HG03460 (cell line): ENCODE data around the gene PGC.

ENCODE experiments used
- ATAC-seq: cut with Tn5 transposase; IDR thresholded peaks from one replicate; pipeline ENCODE4 v1.9.1; 2021; ENCODE audit not compliant: unreplicated experiment

Gene PGC

DNA sequence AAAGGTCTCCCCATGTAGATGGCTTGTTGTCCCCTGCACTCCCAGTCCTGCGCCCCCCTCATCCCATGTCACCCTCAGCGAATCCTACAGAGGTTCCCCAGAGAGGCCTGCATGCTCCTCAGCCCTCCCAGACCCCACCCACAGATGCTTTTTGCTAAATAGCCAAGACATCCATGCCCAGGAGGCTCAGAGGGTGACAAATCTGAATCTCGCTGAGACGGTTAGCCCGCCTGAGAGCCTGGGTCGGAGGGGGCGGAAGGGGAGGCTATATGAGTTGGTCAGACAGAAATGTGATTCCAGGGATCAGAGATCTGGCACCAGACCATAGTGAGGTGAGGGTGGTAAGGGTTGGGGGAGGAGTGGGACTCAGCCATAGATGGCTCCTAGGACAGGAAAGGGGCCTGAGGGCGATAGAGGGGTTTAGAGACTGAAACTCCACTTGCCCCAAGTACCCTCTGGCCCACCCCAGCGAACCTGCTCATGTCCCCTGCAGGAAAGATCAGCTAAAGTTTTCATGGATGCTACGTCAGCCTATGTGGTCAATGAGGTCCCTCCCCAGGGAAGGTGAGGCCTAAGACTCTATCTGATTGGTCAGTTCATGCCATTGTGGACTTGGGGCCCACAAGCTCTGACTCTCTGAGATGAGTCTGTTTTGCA lies 45.0 kb downstream of the PGC start:
- no peak for ATAC-seq

DNA sequence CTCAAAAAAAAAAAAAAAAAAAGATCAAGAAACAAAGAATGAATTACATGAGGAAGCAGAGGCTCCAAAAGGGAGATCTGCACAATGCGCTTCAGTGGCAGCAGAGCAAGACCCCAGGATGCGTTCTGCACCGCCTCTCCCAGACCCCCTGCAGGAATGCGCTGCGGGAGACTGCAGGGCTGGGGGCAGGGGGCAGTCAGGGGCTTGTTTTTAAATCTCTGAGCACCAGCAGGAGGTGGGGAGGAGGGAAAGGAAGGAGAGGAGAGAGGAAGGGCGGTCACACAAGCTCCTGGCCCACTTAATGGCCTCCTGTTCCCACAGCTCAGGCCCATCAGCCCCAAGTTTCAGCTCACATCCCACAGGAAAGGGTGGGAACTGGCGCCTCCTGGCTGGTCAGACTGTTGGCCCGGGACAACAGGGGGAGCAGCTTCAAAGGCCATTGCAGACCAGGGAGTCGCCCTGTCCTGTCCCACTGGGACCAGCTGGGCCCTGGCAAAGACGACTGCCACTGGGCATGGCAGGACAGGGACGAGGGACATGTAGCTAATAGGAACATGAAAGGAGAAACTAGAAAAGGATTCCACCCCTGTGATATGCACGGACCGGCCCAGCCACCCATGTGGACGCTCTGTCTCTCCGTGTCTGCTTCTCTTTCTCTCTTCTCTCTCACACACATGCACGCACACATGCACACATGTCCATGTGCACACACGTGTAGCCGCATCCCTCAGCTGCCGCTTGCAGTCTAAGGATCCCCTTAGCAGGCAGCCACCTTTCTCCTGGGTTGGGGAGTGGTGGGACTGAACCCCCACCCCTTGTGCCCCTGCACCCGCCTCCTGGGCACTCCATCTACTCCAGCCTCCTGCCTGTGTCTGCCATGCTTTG lies 46.5 kb downstream of the PGC start:
- no peak for ATAC-seq

DNA sequence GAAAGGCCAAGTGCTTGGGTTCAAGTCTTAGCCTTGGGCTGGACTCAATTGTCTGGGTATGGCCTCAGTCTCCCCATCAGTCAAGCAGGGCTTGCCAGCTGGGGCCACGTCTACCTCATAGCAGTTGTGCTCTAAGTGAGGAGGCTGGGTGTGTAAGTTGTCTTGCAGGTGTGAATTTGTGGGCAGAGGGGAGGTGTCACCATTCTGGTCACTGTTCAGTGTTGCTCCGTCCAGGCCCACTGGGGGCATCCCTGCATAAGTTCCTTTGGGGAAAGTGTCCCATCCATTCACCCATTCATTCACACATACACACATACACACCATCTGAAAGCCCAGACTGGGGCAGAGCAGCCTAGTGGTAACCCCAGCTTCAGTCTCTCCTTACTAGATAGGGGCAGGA lies 48.1 kb downstream of the PGC start:
- no peak for ATAC-seq

DNA sequence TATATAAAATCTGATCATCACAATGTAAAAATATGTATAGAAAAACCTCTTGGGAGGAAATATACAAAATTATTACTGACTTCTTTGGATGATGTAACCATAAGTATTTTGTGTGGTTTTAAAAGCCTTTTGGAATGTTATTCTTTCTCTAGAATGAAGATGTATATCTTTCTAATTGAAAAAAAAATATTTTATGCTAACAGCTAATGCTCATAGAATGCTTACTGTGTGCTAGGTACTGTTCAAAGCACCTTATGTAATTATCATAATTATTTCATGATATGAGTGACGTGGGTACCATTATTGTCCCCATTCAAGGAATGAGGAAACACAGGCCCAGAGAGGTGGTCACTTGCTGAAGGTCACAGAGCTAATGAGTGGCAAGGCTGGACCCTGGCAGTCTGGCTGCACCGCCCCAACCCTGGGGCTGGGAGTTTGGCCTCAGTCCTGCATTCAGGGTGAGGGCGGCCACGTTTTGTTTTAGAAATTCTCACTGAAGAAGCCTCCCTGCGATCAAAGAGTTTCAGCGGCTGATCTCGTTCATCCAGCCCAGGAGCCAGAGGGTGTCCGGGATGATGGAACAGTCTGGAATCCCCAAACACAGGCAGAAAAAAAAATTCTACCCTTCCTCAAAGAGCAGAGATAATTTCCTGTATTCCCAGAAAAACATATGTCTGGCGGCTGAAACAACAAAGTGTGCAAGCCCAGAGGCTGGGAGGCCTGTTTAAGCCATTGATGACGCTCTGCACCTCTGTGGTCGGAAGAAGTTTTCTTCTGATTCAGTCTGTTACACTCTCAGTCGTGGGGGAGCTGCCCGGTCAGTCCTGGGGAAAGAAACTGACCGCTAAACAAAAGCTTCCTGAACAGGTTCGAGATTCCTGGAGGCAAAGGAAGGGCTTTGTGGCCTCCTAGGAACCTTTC lies 49.1 kb downstream of the PGC start:
- ATAC-seq, result no peak

DNA sequence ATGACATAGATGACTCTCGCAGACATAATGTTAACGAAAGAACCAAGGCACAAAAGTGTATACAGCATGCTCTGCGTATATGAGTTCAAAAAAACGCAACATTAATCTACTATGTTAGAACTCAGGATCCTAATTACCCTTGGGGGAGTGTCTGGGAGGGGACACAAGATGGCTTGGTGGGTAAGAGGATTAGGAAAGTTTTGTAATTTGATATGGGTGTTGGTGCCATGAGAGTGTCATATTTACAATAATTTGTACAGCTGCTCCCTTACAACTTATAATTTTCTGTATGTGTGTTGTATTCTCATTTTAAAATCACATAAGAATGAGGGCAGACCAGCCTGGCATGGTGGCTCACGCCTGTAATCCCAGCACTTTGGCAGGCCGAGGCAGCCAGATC lies 50.4 kb downstream of the PGC start:
- ATAC-seq, result no peak

DNA sequence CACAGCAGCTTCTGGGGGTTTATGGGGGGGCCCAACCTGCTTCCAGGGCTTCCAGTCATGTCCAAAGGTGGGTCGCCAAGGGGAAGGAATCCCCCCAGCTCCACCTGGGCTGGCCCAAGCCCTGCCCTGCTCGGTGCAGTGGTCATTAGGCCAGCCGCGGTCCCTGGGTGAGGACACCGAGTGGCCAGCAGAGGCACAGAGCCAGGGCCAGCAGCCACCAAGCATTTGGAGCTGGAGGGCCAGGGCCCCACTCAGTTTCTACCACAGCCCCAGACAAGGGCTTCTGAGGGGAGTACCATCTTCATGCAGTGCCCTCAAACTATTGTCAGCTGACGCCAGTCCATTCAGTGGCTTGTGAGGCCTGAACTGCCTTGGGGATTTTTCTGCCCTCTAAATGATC lies 51.4 kb downstream of the PGC start:
- ATAC-seq, result no peak

DNA sequence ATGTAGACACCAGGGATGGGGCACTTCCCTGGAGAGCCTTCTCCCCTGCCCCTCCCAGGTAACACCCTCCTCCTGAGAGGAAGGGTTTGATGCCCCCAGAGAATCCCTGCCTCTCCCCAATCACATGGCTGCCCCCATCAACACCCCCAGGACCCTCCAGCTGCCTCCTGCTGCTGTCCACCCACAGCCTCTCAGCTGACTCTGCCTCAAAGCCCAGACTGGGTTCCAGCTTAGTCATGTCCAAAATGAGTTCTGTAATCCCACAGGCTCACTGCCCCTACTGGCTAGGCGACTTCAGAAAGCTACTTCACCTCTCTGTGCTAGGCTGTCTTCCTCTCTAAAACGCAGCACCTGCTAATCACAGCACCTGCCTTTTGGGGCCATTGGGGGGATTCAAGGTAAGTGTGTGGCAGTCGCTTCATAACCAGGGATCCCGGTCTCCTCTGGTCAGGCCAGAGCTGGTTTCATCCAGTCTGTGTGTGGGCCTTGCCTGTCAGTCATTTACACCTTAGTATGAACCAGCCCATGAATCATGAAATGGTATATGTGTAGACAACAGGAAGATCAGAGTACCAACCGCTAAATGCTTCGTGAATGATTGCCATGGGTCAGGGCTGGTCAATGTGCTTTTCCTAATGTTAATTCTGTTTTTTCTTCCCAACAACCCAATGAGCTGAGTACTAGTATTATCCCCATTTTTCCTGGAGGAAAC lies 52.2 kb downstream of the PGC start:
- no peak for ATAC-seq

DNA sequence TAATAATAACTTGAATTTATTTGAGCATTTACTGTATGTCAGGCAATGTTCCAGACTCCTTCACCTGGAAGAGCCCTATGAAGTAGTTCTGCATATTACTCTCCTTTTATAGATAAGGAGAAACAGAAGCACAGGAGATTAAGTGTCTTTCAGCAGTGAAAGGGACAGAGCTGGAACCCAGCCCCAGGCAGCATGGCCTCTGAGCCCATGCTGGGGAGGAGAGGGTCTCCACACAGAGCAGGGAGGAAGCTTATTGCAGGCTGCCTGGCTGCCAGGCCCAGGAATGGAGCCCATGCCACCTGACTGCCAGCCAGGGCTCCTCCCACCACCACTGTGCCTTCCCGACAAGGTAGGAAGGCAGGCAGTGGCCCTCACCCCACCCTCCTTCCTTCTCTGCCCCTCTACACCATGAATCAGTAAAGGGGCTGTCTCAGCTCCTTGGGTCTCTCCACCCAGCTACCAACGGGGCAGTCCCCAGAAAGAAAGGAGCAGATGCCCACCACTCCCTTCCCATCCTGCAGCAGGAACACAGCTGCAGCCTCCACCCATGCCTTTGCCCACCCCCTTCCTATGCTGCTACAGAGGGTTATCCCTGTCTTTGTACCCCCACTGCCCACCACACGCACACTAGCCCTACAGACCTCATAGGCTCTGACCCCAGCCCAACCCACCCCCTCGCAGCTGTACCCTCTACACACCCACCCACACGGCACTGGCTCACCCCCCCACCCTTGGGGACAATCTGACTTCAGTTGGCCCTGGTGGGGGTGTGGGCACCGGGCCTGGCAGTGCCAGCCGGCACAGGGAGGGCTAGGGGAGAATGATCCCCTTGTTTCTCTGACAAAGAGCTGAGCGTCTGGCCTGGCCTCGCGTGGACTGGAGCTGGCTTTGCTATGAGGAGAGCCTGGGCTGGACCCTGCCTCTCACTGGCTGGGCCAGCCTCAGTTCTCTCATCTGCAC lies 53.6 kb downstream of the PGC start:
- ATAC-seq, result no peak

DNA sequence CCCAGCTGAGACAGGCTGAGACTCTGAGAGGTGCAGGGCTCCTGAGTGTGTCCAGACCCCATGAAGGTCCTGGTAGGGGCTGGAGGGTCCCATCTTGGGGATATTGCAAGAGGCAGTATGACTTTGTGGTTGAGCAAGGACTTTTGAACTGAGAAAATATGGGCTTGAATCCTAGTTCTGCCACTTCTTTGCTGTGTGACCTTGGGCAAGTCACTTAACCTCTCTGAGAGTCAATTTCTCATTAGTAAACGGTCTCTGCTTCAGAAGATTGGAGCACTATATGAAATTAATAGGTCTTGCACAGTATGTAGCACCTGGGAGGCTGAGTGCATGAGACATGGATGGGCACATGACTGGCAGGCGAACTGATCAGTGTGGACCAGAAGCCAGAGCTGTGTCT lies 54.5 kb downstream of the PGC start:
- ATAC-seq, result no peak

DNA sequence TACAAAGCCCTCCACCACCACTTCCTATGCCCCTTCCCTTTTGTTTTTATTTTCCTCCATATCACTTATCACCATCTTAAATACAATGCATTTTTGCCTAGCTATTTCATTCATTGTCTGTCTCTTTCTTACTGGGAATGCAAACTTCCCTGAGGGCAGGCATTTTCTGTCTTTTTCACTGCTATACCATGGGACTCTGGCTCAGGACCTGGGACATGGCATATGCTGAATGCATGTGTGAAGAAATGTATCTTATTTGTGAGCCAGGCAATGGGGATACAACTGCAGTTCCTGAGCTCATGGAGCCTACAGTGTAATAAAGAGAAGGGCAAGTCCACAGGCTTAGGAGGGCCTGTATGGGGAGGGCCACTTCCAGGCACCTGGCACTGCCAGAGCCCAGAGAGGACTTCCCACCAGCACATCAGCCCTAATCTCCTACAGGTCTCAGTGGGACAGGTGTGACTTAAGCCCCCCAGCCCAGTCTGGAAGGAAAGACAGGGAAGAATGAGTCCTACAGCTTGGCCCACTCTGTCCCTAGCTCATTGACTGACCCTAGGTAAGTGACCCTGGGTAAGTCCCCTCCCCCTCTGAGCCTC lies 55.0 kb downstream of the PGC start:
- ATAC-seq, result no peak

DNA sequence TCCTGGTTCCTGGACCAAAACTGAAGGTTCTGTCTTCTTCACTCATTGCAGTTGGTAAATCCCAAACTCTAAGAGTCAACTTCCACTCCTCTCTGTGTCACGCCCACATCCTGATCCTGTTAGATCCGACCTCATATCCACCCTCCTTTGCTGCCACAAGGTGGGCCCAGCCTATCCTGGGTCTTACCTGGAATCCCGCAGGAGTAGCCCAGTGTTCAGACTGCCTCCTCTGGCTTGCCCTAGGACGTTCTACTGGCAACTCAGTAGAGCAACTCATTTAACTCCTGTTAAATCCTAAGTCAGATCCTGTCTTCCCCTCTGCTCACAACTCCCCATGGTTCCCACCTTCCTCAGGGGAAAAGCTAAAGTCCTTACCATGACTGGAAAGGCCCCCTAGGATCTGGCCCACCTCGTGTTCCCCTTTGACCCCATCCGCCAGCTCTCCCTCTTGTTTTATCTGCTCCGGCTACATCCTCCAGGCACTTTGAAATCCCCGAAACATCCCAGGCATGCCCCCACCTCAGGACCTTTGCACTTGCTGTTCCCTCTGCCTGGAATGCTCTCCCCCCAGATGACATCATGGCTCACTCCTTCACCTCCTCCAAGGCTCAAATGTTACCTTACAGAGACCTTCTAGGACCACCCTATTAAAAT lies 55.6 kb downstream of the PGC start:
- ATAC-seq, result no peak

DNA sequence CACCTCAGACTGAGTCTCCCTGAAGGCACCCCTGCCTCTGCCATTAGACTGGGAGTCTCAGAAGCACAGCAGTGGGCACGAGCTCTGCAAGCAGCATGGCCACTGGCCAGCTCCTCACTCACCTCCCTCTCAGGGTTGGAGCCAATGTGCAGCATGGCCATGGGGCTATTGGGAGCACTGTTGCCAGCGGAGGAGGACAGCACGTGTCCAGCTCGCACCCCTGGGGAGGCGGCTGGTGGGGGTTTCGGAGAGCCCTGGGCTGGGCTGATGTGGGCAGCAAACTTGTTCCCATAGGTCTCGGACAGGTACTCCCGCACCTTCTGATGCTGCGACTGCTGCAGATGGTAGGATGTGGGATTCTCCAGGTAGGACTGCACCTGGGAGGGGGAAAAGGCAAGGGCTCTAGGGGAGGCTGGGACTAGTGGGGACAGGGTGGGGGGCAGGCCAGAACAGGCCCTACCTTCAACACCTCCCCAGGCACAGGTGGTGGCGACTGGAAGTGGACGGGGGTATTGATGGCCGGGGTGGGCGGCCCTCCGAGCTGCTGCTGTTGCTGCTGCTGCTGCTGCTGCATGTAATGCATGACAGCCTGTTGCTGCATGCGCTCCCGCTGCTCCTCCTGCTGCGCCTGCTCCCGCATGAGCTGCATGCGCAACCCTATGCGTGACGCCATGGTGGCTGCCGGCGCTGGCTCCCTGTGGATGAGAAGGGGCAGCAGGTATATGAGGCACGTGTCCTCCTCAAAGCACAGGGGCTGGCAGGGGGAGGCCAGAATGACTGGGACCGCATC lies 56.5 kb downstream of the PGC start:
- no peak for ATAC-seq

DNA sequence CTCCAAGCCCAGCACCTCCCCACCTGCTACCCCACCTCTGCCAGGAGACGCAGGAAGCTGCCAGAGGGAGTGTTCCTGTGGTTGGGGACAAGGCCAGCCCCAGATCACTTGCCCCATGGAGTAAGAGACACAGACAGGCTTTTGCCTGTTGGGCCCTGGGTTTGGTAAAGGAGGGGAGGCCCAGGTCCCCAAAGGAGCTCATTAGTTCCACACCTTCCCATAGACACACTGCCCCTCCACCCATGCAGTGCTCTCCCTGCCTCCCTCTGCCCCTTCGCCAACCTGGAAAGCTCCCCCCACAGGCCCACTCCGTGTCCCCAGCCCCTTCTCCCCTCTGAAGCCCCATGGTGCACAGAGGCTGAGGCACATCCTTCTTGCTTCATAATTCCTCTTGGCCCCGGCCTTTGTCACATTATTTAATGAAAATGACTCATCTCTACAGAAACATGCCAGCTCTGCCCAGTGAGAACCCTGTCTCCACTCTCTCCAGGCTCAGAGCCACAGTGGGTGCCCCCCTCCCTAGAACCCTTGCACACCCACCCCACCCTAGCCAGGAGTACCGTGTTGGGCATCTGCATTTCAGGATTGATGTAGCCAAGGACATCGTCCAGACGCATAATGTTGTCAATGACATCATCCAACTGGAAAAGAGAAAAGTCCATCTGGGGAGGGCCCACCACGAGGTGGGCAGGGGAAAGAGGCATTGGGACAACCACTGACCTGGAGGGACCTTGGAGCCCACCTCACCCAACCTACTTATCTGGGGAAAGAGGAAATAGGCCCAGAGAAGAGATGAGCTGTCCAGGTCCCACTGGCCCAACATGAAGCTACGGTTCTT lies 57.8 kb downstream of the PGC start:
- ATAC-seq, result no peak

DNA sequence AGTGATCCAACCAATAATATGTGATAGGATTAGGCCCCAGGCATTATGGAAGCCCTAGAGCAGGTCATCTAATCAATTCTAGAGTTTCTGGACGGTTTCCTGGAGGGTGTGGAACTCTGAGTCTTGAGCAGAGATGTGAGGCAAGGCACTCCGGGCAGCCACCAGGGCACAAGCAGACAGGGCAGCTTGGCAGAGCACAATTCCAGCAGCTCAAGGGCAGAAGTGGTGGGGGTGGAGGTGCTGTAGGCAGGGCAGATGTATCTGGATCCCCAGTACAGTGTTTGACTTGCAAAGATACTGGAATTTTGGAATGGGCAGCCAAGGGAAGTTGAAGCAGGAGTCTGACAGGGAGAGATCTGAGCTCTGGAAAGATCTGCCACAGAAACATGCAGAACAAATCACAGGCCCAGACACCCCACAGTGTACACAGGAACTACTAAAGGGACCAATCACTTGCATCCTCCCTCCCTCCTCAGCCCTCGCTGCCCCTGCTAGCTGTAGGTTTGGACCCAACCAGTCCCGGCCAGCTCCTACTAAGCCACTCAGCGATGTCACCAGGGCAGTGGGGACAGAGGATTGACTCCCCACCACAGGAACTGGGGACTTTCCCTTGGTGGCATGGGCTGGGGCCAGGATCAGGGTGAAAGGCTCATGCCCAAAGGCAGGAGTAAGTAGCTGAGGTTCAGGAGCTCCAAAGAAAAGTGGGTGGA lies 58.8 kb downstream of the PGC start:
- ATAC-seq, result no peak

DNA sequence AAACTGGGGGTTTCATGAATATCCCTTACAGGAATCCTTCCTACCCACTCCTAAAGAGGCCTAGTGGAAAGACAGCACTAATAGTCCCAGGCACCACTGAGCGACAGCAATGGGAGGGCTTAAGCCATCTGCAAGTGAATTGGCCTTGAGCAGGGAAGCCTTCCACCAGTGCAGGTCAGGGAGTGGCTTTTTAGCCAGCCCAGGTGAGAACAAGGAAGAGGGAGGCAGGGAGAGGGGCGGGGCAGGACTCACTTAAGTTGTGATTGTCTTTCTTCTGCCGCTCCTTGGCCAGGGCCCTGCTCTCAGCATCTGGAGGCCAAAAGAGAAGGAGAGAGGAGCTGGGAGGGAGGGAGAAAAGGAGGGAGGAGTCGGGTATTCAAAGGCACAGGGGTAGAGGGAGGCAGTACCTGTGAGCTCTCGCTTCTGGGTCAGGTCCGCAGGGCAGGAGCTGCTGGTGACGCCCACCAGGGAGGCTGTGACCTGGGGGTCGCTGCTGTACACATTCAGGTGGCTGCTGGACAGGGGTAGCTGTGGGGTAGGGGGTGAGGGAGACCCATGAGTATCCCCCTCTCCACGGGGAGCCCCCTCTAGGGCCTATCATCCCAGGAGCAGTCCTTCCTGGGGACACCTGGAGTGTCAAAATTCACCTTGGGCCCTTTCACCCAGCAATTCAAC lies 59.6 kb downstream of the PGC start:
- ATAC-seq, result no peak
